ENCODE data around the gene TPSG1. TPM values are rescaled to one million over a fixed set of nuclear protein-coding genes. Genes with fewer than 3 reads are reported as not detected.
"Not testable (repeated sequence)": the region's sequence is repeated elsewhere in the genome, so short reads cannot be mapped to it uniquely, and the experiment has no call there.

The TPSG1 gene
- total RNA-seq: not detected

GRCh38 chr16:1225051-1225451 lies at the start of gene TPSG1:
Gene TPSG1, minus strand, starts transcription at chr16:1225268. Its CDS starts 16 bp downstream, at chr16:1225252.
- no peak for DNase-seq

GRCh38 chr16:1274767-1275166 lies 49.7 kb upstream of the TPSG1 start:
- DNase-seq: no peak

DNA sequence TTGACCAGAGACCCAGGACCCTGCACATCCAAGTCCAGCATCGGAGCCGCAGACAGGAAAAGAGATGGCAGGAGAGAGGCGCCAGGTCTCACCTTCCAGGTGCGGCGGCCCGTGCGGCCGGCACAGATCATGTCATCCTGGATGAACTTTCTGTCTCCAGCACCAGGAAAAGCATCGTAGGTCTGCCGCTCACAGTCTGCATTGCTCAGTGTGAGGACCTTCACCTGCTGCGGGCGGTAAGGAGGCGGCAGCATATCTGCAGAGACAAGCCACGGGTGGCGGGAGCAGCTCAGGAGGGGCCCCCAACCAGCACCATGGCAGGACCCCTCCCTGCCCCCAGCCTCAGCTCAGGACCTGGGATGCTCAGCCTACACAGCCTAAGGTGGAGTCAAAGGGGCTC lies 48.7 kb upstream of the TPSG1 start:
- no peak for DNase-seq

DNA sequence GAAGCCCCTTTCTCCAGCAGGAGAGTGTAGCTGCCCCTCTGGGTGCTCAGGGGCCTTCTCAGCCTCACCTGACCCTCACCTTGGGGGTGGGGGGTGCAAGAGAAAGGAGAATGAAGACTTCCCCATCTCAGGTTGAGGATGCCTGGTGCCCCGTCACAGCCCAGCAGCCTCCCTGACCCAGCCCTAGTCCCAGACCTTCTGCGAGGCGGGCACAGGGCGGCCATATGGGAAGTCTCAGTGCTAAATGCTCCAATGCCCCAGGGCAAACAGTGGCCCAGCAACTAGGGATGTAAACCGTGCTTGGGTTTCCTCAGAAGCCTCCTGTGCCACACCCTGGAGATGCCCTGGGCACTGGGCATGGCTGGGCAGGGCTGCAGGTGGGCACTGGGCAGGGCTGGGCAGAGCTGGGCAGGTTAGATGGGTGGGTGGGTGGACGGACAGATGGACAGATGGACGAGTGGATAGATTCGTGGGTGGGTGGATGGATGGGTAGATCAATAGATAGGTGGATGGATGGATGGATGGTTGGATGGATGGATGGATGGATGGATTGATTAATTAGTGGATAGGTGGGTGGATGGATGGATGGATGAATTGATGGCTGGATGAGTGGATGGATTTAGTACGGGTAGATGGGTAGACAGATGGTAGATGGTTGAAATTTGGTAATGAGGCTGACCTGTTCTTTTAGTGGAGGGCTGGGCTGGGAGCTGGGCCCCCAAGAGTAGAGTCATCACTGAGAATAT lies 47.6 kb upstream of the TPSG1 start:
- no peak for DNase-seq

- DNase-seq: not testable (repeated sequence)
Observed at GRCh38 chr16:1271724-1272413, 46.8 kb upstream of the TPSG1 start.

DNA sequence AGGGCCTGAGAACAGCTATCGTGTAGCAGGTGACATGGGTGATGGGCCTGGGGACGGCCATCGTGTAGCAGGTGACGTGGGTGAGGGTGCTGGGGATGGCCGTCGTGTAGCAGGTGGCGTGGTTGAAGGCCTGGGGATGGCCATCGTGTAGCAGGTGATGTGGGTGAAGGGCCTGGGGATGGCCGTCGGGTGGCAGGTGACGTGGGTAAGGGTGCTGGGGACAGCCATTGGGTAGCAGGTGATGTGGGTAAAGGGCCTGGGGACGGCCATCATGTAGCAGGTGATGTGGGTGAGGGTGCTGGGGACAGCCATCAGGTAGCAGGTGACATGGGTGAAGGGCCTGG lies 46.3 kb upstream of the TPSG1 start:
- no peak for DNase-seq

DNA sequence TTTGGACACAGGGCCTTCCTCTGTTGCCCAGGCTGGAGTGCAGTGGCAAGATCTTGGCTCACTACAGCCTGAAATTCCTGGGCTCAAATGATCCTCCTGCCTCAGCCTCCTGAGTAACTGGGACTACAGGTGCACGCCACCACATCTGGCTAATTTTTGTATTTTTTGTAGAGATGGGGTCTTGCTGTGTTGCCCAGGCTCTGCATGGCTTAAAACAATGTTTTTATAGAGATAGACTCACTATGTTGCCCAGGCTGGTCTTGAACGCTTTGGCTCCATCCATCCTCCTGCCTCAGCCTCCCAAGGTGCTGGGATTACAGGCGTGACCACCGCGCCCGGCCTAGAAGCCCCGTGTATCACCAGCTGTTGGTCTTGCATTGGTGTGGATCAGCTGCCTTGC lies 44.4 kb upstream of the TPSG1 start:
- not testable (repeated sequence) for DNase-seq

DNA sequence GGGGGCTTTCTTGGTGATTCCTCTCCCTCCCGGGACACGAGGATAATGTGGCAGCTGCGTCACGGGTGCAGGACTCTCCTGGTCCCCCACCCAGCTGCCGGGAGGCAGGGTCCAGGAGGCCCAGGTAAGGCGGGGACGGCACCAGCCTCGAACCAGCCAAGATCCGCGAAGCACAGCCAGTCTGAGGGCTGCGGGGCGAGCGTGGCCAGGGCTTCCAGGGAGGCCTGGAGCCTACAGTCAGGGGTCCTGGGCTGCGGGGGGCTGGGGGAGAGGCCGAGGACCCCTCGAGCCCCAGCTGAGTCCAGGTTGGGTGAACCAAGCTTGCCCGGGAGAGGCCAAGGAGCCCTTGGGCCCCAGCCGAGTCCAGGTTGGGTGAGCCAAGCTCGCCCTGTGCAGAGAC lies 40.8 kb upstream of the TPSG1 start:
- no peak for DNase-seq

DNA sequence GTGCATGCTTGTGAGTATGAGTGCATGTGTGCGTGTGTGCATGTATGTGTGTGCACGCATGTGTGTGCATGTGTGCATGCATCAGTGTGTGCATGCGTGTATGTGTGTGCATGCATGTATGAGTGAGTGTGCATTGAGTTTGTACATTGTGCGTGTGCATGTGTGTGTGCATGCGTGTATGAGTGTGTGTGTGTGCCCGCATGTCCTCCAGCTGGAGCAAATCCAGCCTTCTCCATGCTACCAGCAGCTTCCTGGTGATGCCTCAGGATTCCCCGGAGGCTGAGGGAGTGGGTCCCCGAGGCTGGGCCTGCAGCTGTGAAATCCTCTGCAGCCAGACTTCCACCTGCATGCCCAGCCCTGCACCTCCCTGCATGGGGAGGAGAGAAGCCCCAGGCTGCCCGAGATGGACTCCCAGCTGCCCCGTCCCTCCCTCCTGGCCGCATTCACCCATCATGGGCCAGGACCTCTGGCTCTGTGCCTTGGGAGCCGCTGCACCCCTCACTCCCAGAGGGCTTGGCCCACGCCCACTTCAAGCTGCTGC lies 40.1 kb upstream of the TPSG1 start:
- DNase-seq: no peak

DNA sequence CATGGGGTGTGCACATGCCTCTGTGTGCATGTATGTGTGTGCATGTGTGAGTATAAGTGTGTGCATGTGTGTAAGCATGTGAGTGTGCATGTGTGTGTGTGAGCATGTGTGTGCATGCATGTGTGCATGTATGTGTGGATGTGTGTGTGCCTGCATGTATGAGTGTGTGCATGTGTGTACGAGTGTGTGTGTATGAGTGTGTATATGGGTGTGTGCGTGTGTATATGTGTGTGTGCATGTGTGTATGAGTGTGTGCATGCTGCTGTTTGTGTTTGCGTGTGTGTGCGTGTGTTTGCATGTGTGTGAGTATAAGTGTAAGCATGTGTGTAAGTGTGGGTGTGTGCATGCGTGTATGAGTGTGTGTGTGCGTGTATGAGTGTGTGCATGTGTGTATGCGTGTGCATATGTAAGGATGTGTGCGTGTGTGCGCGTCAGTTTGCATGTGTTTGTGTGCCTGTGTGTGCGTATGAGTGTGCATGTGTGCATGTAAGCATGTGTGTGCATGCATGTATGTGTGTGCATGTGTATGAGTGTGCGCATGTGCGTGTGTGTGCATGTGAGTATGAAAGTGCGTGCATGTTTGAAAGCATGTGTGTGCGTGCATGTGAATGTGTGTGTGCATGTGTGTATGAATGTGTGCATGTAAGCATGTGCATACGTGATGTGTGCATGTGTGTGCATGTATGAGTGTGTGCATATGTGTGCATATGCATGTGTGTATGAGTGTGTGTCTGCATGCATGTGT lies 39.4 kb upstream of the TPSG1 start:
- DNase-seq: no peak

GRCh38 chr16:1263591-1264344 lies 38.7 kb upstream of the TPSG1 start:
- DNase-seq: no peak

DNA sequence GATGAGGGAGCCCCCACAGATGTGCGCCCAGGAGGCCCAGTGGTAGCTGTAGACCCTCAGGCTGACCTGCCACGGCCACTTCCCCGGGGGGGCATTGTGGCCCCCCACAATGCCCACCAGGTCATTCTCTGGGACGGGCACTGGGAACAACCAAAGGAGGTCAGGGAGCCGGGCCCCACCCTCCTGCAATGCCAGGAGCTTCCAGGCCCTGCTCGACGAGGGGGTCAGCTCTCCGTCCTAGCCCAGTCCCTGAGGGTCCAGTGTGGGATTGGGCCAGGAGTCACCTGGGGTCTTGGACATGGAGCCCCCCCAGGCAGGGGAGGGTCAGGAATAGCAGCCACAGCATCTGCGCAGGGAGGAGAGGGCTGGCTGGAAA lies 37.8 kb upstream of the TPSG1 start:
- no peak for DNase-seq

DNA sequence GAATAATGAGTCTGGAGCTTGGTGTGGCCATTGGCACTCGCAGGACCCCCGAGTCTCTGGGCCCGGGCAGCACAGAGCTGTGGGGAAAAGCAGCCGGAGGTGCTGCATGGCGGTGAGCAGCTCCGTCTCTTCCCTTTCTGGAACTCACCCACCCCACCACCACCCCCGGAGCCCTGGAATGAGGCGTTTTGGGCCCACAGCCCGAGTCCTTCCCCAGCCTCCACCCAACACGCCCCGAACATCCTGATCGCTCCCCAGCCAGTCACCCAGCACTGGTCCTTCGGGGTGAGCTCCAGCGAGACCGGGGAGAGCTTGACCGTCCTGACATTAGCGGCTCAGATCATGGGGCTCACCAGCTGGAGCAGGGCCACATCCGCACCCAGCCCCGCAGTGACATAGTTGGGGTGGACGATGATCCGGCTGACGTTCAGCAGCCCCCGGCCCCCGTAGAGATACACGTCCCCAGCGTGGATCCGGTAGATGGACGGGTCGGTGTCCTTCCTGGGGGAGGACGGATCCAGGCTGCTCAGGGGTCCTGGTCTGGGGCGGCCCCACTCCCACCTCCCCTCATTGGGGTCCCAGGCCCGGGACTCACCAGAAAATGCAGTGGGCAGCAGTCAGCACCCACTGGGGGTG lies 37.3 kb upstream of the TPSG1 start:
- DNase-seq: no peak

DNA sequence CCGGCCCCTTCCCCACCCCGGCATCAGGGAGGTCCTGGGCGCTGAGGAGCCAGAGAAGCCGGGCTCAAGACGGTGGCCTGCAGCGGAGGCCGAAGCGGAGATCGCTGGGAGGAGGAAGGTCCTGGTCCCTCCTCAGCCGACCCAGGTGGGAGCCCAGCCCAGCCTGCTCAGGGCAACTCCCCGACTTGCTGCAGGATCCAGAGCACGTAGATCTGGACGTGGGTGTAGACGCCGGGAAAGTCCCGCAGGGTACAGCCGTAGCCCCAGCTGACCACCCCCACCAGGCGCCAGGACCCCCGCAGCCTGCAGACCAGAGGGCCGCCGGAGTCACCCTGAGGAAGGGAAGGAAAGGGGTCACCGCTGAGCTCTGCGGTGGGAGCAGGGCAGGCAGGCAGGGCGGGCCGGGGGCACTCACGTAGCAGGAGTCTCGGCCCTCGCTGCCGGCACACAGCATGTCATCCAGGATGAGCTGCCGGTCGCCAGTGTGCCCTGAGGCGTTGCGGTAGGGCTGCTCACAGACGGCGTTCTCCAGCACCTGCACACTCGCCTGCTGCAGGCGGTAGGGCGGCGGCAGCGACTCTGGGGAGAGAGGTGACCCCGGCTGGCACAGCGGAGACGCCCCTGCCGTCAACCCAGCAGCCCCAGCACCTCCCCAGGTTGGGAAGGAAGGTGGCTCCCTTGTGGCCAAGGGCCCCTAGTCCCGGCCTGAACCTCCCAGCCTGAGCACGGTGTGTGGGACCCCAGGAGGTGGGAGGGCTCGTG lies 36.2 kb upstream of the TPSG1 start:
- no peak for DNase-seq

DNA sequence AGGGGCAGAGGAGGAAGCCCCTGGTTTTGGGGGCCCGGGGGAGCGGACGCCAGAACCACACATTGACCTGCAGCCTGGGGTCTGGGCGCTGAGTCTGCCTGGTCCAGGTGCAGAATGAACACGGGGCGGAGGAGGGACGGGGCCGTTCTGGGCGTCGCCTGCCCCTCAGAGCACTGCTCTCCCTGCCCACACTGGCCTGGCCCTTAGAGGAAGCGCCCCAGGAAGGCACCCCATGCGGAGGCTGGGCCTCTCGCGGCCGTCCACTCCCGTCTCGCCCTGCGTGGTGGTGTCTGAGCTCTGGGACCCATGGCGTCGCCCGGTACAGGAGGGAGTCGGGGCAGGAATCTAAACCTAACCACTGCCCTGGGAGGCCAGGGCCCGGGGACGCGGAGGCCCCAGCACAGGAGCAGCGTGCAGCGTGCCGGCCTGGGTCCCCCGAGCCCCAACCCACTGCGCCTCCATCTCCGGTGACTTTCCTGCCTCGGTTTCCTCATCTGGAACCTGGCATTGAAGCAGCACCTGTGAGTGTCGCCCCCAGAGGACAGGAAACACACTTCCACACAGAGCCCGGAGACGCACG lies 35.1 kb upstream of the TPSG1 start:
- no peak for DNase-seq

DNA sequence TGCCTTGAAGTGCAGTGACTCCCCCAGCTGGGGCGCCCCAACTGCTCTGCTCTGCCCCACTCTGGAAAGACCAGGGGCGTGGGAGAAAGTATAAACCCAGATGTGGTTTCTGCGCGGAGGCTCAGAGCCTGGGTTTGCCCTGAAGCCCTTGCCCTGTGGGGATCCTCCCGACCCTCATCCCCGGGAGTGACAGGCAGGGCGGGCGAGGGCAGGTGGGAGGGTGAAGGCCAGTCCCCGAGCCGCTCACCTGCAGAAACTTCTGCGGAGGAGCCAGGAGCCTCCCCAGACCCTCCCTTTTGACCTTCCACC lies 34.6 kb upstream of the TPSG1 start:
- no peak for DNase-seq

DNA sequence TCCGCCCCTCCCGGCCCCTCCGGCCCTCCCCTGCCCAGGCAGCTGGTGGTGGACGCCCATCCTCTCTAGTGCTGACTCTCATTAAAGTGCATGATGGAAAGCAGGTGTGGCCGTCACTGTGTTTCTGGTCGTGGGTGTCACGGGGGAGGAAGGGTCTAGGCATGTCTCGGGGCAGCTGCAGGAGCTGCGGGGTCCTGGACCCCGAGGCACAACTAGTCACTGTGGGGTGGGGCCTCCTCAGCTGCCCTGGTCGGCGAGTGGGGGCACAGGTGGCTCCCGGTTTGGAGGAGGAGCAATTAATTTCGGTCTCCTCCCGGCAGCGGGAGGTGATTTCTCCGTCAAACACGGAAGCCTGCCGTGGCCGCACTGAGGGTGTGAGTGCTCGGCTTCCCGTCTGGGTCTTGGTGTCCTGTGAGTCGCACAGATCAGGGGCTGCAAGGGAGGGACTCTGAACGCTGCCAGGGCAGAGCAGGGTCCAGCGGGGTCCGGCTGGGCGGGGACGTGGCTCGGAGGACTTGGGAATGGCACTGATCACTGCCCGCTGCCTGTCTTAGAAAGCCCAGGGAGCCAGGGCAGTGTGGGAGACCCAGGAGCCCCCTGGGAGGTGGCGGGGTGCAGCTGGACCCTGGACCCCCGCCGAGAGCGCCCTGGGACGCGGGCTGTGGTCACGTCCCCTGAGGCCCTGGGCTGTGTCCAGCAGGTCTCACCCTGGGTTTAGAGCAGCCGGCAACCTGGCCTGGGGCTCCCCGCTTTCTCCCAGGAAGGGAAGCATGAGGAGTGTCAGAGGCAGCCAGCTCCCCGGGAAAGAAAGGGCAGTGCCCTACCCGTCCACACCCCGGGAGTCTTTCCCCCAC lies 34.1 kb upstream of the TPSG1 start:
- DNase-seq: no peak

GRCh38 chr16:1258225-1258600 lies 33.1 kb upstream of the TPSG1 start:
- DNase-seq: no peak

DNA sequence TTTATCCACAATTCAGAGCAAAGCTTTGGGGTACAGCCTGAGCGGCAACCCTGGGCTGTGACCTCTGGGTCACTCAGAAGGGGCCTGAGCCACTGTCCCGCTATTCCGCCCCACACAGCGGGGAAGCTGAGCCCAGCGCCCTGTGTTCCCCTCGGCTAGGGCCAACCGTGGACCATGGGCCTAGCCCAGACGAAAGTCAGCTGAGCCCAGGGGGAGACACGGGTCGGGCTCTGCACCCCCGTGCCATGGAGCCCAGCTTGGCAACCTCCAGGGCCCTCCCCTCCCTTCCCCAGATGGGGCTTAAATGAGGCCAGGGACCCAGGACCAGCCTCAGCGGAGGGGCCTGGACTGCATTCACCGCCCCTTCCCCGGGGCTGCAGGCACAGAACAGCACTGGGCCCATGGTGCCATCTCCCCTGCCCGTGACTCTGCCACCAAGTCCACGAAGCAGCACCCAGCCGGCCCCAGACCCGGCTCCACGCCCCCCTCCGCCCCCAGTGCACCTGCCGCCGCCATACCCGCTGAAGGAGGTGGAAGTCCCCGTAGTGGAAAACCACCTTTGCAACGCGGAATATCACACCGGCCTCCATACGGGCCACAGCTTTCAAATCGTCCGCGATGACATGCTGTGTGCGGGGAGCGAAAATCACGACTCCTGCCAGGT lies 32.6 kb upstream of the TPSG1 start:
- no peak for DNase-seq

All from occipital lobe (tissue), 2 donors.